Immature natural killer cell (primary cell): Measurements from ENCODE around the gene PAPLN. TPM values are rescaled to one million over a fixed set of nuclear protein-coding genes. Genes with fewer than 3 reads are reported as not detected.

Source experiments
- polyA plus RNA-seq, 3 donors: library from polyadenylated mRNA; unstranded; fragments of 300-500 nt; fragmentation: Illumina TruSeq; gene quantifications; one replicate each; pipeline ENCODE4 v1.2.3, GENCODE V29; 2021

The PAPLN gene
- polyA plus RNA-seq, 3 donors from 2014 or later, result 0.15 to 0.47 TPM; not detected in 1

Other genes starting within 250 kb of the PAPLN start
- gene ZFYVE1, start 210.4 kb upstream of the PAPLN start, polyA plus RNA-seq, result 10 to 100 TPM in 1 of 3 donors, 1 to 10 TPM in 2; 3.4 to 10.7 (median 5.4) TPM
- gene RBM25, start 179.0 kb upstream of the PAPLN start, polyA plus RNA-seq, result 10 to 100 TPM; 19.3 to 67.4 (median 24.6) TPM
- gene PSEN1, start 101.0 kb upstream of the PAPLN start, polyA plus RNA-seq, result 10 to 100 TPM; 26.8 to 43.0 (median 40.9) TPM
- 10 to 100 TPM; 14.1 to 32.4 (median 17.7) TPM for gene NUMB, start 221.0 kb downstream of the PAPLN start, polyA plus RNA-seq